ENCODE results near the gene SNAP91.

DNA sequence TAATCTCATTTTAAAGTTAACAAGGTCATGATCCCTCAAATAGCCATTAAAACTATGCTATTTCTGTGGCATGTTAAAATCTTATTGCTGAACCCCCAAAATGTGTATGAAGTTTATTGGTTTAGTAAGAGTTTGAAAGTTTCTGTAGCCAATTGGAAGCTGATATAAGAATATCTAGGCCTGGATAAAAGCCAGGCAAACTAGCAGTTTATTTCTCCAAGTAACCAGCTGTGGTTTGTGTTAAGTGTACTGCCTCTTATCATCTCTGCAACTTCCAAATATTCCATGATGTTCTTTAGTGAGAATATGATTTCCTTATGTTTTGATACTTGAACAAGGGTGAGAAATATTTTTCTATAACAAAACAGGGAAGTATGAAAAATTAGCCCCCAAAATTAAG is 119.8 kb downstream of the SNAP91 start:
- TF ChIP-seq POLR2A (IDR thresholded peaks at IDR 0.05) = no peak
- TF ChIP-seq, protein P1, sequence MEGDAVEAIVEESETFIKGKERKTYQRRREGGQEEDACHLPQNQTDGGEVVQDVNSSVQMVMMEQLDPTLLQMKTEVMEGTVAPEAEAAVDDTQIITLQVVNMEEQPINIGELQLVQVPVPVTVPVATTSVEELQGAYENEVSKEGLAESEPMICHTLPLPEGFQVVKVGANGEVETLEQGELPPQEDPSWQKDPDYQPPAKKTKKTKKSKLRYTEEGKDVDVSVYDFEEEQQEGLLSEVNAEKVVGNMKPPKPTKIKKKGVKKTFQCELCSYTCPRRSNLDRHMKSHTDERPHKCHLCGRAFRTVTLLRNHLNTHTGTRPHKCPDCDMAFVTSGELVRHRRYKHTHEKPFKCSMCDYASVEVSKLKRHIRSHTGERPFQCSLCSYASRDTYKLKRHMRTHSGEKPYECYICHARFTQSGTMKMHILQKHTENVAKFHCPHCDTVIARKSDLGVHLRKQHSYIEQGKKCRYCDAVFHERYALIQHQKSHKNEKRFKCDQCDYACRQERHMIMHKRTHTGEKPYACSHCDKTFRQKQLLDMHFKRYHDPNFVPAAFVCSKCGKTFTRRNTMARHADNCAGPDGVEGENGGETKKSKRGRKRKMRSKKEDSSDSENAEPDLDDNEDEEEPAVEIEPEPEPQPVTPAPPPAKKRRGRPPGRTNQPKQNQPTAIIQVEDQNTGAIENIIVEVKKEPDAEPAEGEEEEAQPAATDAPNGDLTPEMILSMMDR (IDR thresholded peaks at IDR 0.05) = no peak

Measured in testis (tissue), 2 donors.